GM12878 (cell line): ENCODE measurements around the gene NCAPH2. TPM values are rescaled to one million over a fixed set of nuclear protein-coding genes. Genes with fewer than 3 reads are reported as not detected.
A peak's percentile ranks its signal among the peaks of the same experiment; 100 is the strongest.

Experiments
- ATAC-seq: fragments of 200-7000 bp; cut with Tn5 transposase; 3 replicates; pipeline ENCODE4 v1.9.1; 2020; ENCODE audit warnings: mild to moderate bottlenecking, moderate library complexity
- BruUV-seq: library from RNA; stranded (reverse); fragments of 400-500 nt; replicated peaks from 2 replicates; lab custom pipeline; 2021; lab: Mats Ljungman, UMichigan
- CTCF ChIA-PET: fragments of 300-600 bp; sonication (Branson Sonifier 250); formaldehyde crosslinking; extraction: SDS; loops from one replicate; lab custom pipeline; 2021; ENCODE audit warnings: inconsistent platforms; lab: Yijun Ruan, JAX
- POLR2A ChIA-PET: fragments of 350-600 bp; formaldehyde crosslinking; extraction: SDS; loops from one replicate; lab custom pipeline; 2021; ENCODE audit warnings: inconsistent platforms; lab: Charles Lee
- RAD21 ChIA-PET: fragments of 300-600 bp; sonication (Branson Sonifier 250); formaldehyde crosslinking; loops from one replicate; lab custom pipeline; 2023; ENCODE audit warnings: antibody characterized with exemption; ENCODE audit not compliant: unreplicated experiment; lab: Charles Lee
- SMC1A ChIA-PET: fragments of 300-600 bp; sonication (Branson Sonifier 250); formaldehyde crosslinking; loops from one replicate; lab custom pipeline; 2023; ENCODE audit not compliant: unreplicated experiment, uncharacterized antibody; lab: Charles Lee
- DNase-seq: peaks from one replicate; pipeline ENCODE4 v3.0.0-alpha.2; 2011; ENCODE audit warnings: low read depth, low spot score
- FAIRE-seq: peaks from 3 replicates; lab custom pipeline; 2011; peaks lifted over from hg19 to GRCh38; lab: Jason Lieb, UNC
- H2AFZ ChIP-seq: 2 replicates; pipeline ENCODE4 v1.6.0; 2011; ENCODE audit warnings: low read depth, low read length, control low read depth; ENCODE audit not compliant: control insufficient read depth
- H3K27ac ChIP-seq: 2 replicates; pipeline ENCODE4 v1.5.1; 2011; ENCODE audit warnings: control low read depth; ENCODE audit not compliant: control insufficient read depth, insufficient read depth
- H3K27me3 ChIP-seq, 2 experiments: replicated peaks in 1 of 2; 2 replicates each; pipeline versions ENCODE4 v1.6.0 to v1.6.1; 2011; ENCODE audit warnings: low read length in 1 of 2; ENCODE audit not compliant: control insufficient read depth in 2 of 2, insufficient read depth in 2 of 2
- H3K36me3 ChIP-seq, 2 experiments: 2 replicates each; pipeline ENCODE4 v1.5.1; 2011; ENCODE audit warnings: low read length in 1 of 2; ENCODE audit not compliant: control insufficient read depth in 2 of 2, insufficient read depth in 2 of 2
- H3K4me1 ChIP-seq: 2 replicates; pipeline ENCODE4 v1.6.1; 2011; ENCODE audit warnings: mild to moderate bottlenecking, low read length, moderate library complexity, mixed read lengths; ENCODE audit not compliant: control insufficient read depth, insufficient read depth
- H3K4me2 ChIP-seq: 2 replicates; pipeline ENCODE4 v1.6.0; 2011; ENCODE audit warnings: control low read depth; ENCODE audit not compliant: control insufficient read depth, insufficient read depth
- H3K4me3 ChIP-seq: fragments of 200-600 bp; sonication (generic); 2 replicates; pipeline ENCODE4 v1.5.1; 2016
- H3K79me2 ChIP-seq: 2 replicates; pipeline ENCODE4 v1.6.0; 2011; ENCODE audit warnings: low read length; ENCODE audit not compliant: control insufficient read depth, insufficient read depth
- H3K9ac ChIP-seq: 2 replicates; pipeline ENCODE4 v1.8.0; 2011; ENCODE audit warnings: low read length, control low read depth, mixed read lengths; ENCODE audit not compliant: control insufficient read depth, insufficient read depth
- H3K9me3 ChIP-seq: replicated peaks from 3 replicates; pipeline ENCODE4 v1.5.1; 2011; ENCODE audit warnings: mild to moderate bottlenecking, low read length; ENCODE audit not compliant: control insufficient read depth, insufficient read depth
- H4K20me1 ChIP-seq: 2 replicates; pipeline ENCODE4 v1.6.0; 2011; ENCODE audit not compliant: control insufficient read depth, insufficient read depth
- EGR1 ChIP-seq, 2 experiments: IDR thresholded peaks; 1 replicate in 1 of 2; 2 replicates in 1 of 2; pipeline ENCODE4 v1.6.1; 2011 to 2012; ENCODE audit warnings: low read depth in 2 of 2, low read length in 2 of 2, borderline replicate concordance in 1 of 2, mild to moderate bottlenecking in 1 of 2, moderate library complexity in 1 of 2
- NFYB ChIP-seq: IDR thresholded peaks from 2 replicates; pipeline ENCODE4 v1.6.1; 2011; ENCODE audit warnings: low read depth, mild to moderate bottlenecking, low read length, improper control_type of control experiment, moderate library complexity; ENCODE audit not compliant: insufficient read depth
- NR2F1 ChIP-seq: fragments of 450-650 bp; conservative IDR thresholded peaks from 2 replicates; pipeline ENCODE4 v1.6.1; 2017; ENCODE audit warnings: mild to moderate bottlenecking
- POLR2A ChIP-seq: IDR thresholded peaks from 2 replicates; pipeline ENCODE4 v1.6.1; 2011; ENCODE audit warnings: low read depth, mild to moderate bottlenecking, low read length
- SMARCA5 ChIP-seq: fragments of 450-650 bp; IDR thresholded peaks from 2 replicates; pipeline ENCODE4 v1.6.1; 2017; ENCODE audit warnings: mild to moderate bottlenecking
- TARDBP ChIP-seq: IDR thresholded peaks from 2 replicates; pipeline ENCODE4 v1.6.1; 2016; ENCODE audit warnings: borderline replicate concordance
- WGBS: methylation state at CpG from one replicate; pipeline ENCODE4 v1.1.6; 2016; ENCODE audit warnings: low lambda C conversion rate; ENCODE audit not compliant: insufficient replicate concordance, insufficient coverage; ENCODE audit errors: missing lambda C conversion rate; 5-methylcytosine and 5-hydroxymethylcytosine counted together
- in situ Hi-C: fragments of 300-500 bp; cut with MboI; formaldehyde crosslinking; loops from 9 replicates; pipeline ENCODE4 v1.14.3; 2018; ENCODE audit warnings: mixed read lengths
- intact Hi-C: fragments of 100-400 bp; cut with micrococcal nuclease; formaldehyde crosslinking; loops from one replicate; pipeline ENCODE4 v1.14.2; 2022; ENCODE audit not compliant: unreplicated experiment
- polyA plus RNA-seq, 11 experiments: library from polyadenylated mRNA; depleted of rRNA in 4 of 11; unstranded in 6 of 11; stranded (reverse) in 5 of 11; fragments of >200 nt; fragmentation: Nextera tagmentation in 4 of 11; fragmentation: Illumina TruSeq in 1 of 11; extraction: Ambion mirVana in 4 of 11; extraction: Trizol in 1 of 11; gene quantifications; 1 replicate in 1 of 11; 2 replicates in 10 of 11; pipeline versions ENCODE4 v1.2.1 to v1.2.3, GENCODE V29; 2011 to 2016; ENCODE audit warnings: inconsistent platforms in 2 of 11, missing spikeins in 2 of 11, low read depth in 1 of 11
- total RNA-seq, 4 experiments: library from RNA; depleted of rRNA in 3 of 4; stranded (reverse); fragments of >200 nt in 3 of 4; fragmentation: Illumina TruSeq in 1 of 4; extraction: Trizol in 1 of 4; gene quantifications; 2 replicates each; pipeline versions ENCODE4 v1.2.1 to v1.2.3, GENCODE V29; 2013 to 2021
- TF ChIP-seq, protein P1 (sequence below): IDR thresholded peaks from 2 replicates; pipeline ENCODE4 v1.6.1; 2012; ENCODE audit warnings: mild to moderate bottlenecking, low read depth, low read length

NCAPH2 gene
- total and polyA plus RNA-seq, 10 of the 15 experiments (the other 5 are each of a cell fraction or from before 2014, with no cell fraction given), result 5.0 to 110 (median 59.9) TPM

DNA sequence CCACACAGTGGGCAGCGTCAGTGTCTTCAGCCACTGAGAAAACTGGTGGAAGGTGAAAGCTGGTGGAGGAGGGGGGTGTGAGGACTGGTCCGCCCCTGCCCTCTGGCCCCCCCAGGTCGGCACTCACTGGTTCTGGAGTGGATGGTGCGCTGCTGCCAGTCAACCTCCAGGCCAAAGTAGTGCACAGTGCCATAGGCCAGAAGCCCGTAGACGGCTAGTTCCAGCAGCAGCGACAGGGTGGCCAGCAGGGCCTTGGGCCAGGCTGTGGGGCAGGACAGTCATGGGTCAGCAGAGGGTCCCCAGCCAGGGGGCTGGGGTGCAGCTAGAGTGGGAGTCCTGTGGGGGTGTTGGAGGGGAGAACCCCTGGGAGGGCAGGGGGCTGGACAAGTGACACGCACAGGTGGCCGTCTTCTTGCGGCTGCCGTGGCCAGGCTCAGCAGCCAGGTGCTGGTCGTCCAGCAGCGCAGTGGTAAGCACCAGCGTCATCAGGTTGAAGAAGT, 2.7 kb upstream of the NCAPH2 start:
- DNase-seq (no peak), FAIRE-seq (no peak), ATAC-seq (no peak)
- no peak overlapping the region for H2AFZ ChIP-seq
- ChIA-PET CTCF (no interaction called here), POLR2A (no interaction called here), RAD21 (no interaction called here), SMC1A (no interaction called here)
- intact Hi-C loops (no loop called here), in situ Hi-C loops (no loop called here)
- no peak overlapping the region for H3K4me3 ChIP-seq
- 91% methylated on average over 14 of the region's 14 CpGs for WGBS
- no peak overlapping the region for H3K9ac ChIP-seq
- peaks cover 31% of the 10 kb centered on the region for H3K79me2 ChIP-seq
- H3K36me3 ChIP-seq, result peaks cover 4 to 8% of the 10 kb centered on the region in 2 experiments; a peak in 3 of 4 replicates
- no peak overlapping the region for H3K27ac ChIP-seq
- TF ChIP-seq POLR2A (0 out of 2 replicates have a peak, but pooled peaks have one; percentile 2), SMARCA5 (no peak), NR2F1 (no peak), NFYB (no peak), EGR1 (IDR thresholded peaks at IDR 0.05; ENCODE audit: borderline replicate concordance in 1 of 2, low read depth in 2 of 2, low read length in 2 of 2) (no peak), TARDBP (no peak)
- TF ChIP-seq, protein P1, sequence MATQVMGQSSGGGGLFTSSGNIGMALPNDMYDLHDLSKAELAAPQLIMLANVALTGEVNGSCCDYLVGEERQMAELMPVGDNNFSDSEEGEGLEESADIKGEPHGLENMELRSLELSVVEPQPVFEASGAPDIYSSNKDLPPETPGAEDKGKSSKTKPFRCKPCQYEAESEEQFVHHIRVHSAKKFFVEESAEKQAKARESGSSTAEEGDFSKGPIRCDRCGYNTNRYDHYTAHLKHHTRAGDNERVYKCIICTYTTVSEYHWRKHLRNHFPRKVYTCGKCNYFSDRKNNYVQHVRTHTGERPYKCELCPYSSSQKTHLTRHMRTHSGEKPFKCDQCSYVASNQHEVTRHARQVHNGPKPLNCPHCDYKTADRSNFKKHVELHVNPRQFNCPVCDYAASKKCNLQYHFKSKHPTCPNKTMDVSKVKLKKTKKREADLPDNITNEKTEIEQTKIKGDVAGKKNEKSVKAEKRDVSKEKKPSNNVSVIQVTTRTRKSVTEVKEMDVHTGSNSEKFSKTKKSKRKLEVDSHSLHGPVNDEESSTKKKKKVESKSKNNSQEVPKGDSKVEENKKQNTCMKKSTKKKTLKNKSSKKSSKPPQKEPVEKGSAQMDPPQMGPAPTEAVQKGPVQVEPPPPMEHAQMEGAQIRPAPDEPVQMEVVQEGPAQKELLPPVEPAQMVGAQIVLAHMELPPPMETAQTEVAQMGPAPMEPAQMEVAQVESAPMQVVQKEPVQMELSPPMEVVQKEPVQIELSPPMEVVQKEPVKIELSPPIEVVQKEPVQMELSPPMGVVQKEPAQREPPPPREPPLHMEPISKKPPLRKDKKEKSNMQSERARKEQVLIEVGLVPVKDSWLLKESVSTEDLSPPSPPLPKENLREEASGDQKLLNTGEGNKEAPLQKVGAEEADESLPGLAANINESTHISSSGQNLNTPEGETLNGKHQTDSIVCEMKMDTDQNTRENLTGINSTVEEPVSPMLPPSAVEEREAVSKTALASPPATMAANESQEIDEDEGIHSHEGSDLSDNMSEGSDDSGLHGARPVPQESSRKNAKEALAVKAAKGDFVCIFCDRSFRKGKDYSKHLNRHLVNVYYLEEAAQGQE, result no peak
- no peaks in the 10 kb centered on the region for H3K9me3 ChIP-seq
- H3K4me1 ChIP-seq, result peaks cover 9% of the 10 kb centered on the region
- no peaks in the 10 kb centered on the region for H3K27me3 ChIP-seq
- no peaks in the 10 kb centered on the region for H4K20me1 ChIP-seq
- BruUV-seq, result no TSS peak
- no peak overlapping the region for H3K4me2 ChIP-seq
